Stomach (tissue), 4 donors: ENCODE data around the gene RASL12.

ENCODE experiments used
- POLR2A ChIP-seq, 4 donors: fragments of 450-650 bp; IDR thresholded peaks; one replicate each; pipeline ENCODE4 v1.6.1; 2016; ENCODE audit warnings: antibody characterized with exemption in 4 of 4, control low read depth in 2 of 4, mild to moderate bottlenecking in 1 of 4, moderate library complexity in 1 of 4
- POLR2AphosphoS5 ChIP-seq, 3 donors: sonication (generic); formaldehyde crosslinking; IDR thresholded peaks; one replicate each; pipeline ENCODE4 v1.6.1; 2016; ENCODE audit warnings: antibody characterized with exemption in 3 of 3

GRCh38 chr15:65038836-65039235, 29.0 kb downstream of the RASL12 start:
- no peak for TF ChIP-seq POLR2A (IDR thresholded peaks at IDR 0.05)
- no peak for TF ChIP-seq POLR2AphosphoS5 (IDR thresholded peaks at IDR 0.05)
